LoVo (cell line): ENCODE measurements around the gene RPL19.

Experiments
- DNase-seq: peaks from one replicate; pipeline ENCODE4 v3.0.0-alpha.2; 2016; ENCODE audit warnings: low spot score

RPL19 gene

GRCh38 chr17:39173080-39173479 lies 27.0 kb upstream of the RPL19 start:
- no peak for DNase-seq

GRCh38 chr17:39173526-39174274 lies 26.4 kb upstream of the RPL19 start:
- no peak for DNase-seq

- DNase-seq: peak; percentile 33
Measured at GRCh38 chr17:39174920-39175694, 25.0 kb upstream of the RPL19 start.

DNA sequence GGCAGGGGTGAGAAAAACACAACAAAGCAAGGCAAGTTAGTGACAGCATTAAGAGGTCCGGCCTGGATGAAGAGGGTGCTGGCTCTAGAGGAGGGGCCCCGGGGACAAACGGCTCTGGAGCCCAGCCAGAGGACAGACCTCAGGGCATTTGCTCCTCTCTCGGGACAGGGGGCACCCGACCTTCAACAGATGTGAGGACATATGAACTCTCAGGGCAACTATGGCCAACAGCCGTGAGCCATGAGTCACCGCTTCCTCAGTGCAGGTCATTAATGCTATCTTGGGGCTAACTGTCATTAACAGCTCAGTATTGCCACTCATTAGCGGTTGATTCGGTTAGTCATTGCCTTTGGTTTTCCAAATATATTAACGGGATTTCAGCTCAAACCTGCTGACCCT lies 24.4 kb upstream of the RPL19 start:
- no peak for DNase-seq

DNA sequence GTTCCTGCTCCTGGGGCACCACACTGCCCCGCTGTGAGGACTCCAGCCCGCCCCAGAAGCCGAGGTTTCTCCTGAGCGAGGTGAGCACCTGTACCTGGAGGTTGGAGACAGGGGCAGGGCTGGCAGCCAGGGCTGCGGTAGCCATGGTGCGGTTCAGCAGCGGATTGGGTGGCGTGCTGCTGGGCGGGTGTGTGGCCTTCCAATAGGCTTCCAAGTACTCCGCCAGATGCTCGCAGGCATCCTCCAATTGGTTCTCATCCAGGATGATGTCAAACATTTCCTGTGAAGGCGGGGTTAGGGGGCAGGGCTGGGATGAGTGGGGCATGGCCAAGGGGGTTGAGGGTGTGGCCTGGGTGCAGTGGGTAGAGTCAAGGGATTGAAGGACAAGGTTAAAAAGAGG lies 22.8 kb upstream of the RPL19 start:
- no peak for DNase-seq

- peak; percentile 76 for DNase-seq
Measured at GRCh38 chr17:39178536-39178935, 21.5 kb upstream of the RPL19 start.

GRCh38 chr17:39181303-39181702 lies 18.8 kb upstream of the RPL19 start:
- DNase-seq: no peak

DNA sequence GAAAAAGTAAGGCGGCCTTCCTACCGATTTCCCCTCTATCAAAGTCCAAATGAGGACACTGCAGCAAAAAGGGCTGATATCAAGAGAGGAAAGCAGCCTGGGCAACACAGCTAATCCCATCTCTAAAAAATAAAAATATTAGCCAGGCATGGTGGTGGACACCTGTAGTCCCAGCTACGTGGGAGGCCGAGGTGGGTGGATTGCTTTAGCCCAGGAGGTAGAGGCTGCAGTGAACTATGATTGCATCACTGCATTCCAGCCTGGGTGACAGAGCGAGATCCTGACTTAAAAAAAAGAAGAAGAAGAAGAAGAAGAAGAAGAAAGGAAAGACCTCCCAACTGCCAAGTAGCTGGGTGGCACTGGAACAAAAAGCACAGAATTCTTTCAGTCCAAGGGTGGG lies 17.0 kb upstream of the RPL19 start:
- no peak for DNase-seq

- DNase-seq: no peak
Measured at GRCh38 chr17:39183720-39184119, 16.4 kb upstream of the RPL19 start.

- DNase-seq: no peak
Measured at GRCh38 chr17:39186481-39187002, 13.5 kb upstream of the RPL19 start.

DNA sequence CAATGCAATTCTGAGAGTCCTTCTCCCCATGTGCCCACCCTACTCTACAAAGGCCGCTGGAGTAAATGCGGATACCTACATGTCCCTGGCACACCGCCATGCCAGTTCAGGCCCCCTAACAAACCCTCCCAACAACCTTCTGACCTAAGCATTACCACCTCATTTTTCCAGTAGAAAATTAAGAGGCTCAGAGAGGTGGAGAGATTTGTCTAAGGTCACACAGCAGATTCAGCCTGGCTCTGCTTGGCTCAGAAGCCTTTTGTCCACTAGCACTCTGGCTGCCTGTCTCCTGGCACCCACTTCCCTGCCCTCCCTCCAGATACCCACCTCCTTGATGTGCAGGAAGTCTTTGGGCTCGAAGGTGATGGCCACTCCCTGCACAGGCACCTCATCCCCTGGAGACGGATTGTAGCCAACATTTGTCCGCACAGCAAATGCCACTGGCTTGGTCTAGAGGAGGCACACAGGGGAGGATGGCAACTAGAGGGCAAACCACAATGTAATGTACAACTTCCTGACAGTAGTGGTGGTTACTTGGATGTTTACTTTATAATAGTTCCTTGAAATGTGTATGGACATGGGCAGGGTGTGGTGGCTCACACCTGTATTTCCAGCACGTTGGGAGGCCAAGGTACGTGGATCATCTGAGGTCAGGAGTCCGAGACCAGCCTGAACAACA lies 12.8 kb upstream of the RPL19 start:
- no peak for DNase-seq

DNA sequence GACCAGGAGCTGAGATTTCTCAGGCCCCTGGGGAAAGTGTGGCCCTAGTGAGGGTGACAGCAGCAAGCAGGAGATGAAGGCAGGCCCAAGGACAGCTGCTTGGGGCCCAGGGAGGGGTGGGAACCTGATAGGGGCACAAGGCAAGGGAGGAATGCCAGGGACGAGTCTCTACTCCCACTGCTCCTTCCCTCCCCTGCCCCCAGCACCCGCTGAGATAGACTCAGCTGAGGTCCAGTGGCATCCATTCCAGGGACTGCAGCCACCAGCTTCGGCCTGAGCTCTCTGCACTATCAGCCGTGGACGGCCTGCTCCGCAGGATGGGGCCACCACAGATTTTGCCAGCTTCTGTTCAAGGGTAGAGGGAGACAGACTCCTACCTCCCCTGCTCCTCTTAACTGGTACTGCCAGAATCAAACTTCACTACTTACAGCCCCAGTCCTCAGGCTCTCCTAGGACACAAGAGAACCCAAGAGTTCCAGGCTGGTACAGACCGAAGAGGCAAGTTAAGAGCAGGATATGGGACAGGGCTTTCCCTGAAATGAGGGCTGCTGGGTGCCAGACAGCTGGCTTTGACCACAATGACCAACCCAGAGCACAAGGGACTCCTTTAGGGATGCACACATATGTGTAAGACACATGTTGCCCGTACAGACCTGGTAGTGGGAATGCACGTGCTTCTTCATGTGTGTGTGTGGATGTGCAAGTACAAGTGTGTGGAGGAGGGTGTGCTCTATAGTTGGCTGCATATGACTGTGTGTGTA lies 8.2 kb upstream of the RPL19 start:
- DNase-seq: no peak

DNA sequence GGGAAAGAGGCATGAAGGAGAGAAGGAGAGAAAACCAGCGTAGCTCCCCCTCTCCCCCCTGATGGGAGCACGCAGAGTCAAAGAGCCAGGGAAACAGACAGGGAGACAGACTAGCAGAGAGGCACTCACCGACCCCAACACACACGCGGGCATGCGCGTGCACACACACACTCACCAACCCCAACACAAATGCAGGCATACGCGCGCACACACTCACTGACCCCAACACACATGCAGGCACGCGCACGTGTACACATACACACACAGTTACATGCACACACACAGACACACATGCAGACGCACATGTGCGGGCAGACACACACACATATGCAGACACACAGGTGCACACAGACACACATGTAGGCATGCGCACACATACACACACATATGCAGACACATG lies 7.2 kb upstream of the RPL19 start:
- DNase-seq: no peak

- no peak for DNase-seq
Measured at GRCh38 chr17:39193346-39193745, 6.7 kb upstream of the RPL19 start.

DNA sequence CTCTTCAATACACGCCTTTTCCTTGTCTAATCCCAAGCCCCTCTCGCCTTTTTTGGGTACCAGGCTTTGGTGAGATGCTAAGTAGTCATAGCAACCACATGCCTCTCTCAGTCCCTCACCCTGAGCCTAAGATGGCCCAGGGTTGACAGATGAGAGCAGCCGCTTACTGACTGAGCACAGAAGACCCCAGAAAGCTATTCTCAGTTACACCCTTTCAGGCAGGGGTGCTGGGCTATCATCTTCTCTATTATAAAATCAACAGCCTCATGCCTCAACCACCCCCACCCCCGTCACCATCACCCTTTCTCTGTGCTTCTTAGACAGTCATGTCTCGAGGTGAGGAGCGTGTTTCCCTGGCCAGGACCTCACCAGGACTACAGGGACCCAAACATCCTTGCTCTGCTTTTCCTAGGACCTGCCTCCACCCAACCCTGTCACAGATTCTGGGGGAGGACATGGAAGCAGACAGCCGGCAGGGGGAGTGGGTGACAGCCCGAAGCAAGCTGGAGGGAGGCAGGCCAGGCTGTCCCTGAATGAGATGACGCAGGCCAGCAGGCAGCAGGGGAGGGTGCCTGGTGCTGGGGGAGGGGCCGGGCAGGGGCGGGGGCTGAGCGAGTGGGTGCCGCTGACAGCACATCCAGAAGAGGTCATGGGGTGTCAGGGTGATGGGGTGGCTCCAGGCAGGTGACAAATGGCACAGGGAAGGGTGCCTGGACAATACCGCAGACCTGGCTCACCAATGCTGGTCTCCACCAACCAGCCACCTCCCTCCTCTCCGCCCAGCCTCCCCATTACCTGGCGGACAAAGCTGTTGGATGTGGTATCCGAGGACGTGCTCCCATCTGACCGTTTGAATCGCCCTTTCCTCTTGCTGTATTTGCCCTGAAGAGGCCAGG lies 5.7 kb upstream of the RPL19 start:
- no peak for DNase-seq

GRCh38 chr17:39194985-39195524 lies 5.0 kb upstream of the RPL19 start:
- no peak for DNase-seq

DNA sequence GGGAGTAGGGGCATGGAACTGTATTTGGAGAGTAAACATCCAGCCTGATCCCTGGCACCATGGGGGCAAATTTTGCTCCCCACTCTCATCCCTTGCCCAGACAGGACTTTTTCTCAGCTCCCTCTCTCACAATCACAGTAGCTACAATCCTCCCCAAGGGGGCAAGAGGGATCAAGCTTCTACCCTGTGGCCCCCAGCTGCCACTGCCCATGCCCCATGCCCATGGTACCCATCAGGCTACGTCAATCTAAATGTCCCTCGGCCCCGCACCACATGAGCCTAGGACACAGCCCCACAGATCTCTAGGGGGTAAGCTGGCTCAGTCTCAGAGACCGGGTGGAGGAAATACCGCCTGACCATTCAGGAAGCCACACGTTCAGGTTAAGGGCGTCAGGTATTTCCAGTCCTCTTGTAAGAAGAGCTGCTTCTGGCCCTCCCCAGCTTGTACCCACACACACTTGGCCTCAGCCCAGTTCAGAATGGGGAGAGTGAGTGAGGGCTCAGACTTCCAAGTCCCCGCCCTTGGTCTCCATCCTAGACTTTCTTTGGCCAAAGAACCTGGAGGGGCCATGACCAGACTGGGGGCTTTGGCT lies 4.4 kb upstream of the RPL19 start:
- no peak for DNase-seq

DNA sequence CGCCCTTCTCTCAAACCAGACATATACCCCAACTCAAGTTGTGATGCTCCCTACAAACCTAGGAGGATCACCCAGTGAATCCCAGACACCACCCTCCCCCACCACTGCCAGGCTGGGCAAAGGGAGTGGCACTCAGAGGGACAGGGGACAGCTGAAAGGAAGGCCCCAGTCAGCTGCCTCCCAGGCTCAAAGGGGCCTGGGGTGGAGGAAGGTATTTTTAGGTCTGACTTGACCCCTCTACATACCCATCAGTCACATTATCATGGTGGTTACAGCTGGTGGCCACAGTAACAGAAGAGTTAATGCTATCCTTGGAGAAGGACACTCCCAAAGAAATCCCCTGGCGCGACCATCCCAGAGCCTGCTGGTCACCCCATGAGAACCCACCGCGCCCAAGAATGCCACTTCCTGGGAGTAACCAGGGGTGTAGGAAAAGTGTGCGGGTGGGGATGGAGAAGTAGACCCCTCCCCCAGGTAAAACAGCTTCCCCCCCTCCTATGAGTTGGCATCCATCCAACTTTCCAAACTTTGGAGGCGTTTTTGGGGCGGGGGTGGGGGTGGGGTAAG lies 3.8 kb upstream of the RPL19 start:
- no peak for DNase-seq

DNA sequence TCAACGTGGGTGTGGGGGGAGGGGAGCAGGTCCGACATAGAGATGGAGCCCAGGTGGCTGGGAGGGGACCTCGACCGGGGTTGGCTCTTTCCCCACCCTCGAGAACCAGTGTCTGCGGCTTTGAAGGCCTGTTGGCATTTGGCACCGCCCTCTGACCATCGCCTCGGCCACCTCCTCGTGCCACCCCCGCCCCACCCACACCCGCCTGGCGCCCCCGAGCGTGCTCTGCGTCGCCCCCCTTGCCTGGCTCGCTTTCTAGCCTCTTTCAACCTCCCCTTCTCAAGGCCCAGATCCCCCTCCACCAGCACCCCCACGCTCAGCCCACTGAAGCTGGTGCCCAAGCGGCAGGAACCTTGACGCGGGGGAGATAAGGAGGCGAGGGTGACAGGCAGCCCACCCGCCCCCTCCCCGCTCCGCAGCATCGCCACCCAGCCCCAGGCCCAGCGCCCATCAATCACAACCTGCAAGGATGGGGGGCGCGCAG lies 3.2 kb upstream of the RPL19 start:
- peak; percentile 50 for DNase-seq
